ENCODE data around the gene CLEC12A. TPM values are rescaled to one million over a fixed set of nuclear protein-coding genes. Genes with fewer than 3 reads are reported as not detected.

The CLEC12A gene
- total RNA-seq, 4 donors from 2014 or later: 0.75 to 6.5 (median 1.7) TPM

- no peak for ATAC-seq (ENCODE audit: low FRiP score)
- no peak for DNase-seq (ENCODE audit: low spot score)
- TF ChIP-seq CTCF (IDR thresholded peaks at IDR 0.05): no peak
Measured at GRCh38 chr12:9933958-9934357, 37.3 kb upstream of the CLEC12A start.

- ATAC-seq (ENCODE audit: low FRiP score): no peak
- no peak for TF ChIP-seq CTCF (IDR thresholded peaks at IDR 0.05)
- no peak for DNase-seq (ENCODE audit: low spot score)
Measured at GRCh38 chr12:9935026-9935425, 36.2 kb upstream of the CLEC12A start.

DNA sequence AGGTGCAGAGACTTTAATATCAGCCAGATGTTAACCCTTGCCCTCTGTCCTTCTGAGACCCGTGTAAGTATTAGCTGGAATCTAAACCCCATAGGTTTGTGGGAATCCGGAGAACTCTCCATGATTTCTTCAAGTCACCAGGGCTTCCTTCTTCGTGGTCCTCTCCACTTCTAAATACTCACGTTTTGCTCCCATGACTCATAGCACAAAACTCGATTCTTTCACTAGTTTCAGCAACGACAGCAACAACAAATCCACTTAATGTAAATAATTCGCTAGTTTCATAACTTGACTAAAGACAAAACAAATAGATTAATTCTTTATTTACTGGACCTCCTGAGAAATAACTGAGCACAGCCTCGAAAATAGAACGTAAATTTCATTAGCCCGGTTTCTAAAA is 34.6 kb upstream of the CLEC12A start:
- TF ChIP-seq CTCF (IDR thresholded peaks at IDR 0.05): no peak
- DNase-seq (ENCODE audit: low spot score) (no peak), ATAC-seq (ENCODE audit: low FRiP score) (no peak)

- DNase-seq (ENCODE audit: low spot score) (no peak), ATAC-seq (ENCODE audit: low FRiP score) (no peak)
- TF ChIP-seq CTCF (IDR thresholded peaks at IDR 0.05): no peak
Measured at GRCh38 chr12:9940375-9940774, 30.8 kb upstream of the CLEC12A start.

DNA sequence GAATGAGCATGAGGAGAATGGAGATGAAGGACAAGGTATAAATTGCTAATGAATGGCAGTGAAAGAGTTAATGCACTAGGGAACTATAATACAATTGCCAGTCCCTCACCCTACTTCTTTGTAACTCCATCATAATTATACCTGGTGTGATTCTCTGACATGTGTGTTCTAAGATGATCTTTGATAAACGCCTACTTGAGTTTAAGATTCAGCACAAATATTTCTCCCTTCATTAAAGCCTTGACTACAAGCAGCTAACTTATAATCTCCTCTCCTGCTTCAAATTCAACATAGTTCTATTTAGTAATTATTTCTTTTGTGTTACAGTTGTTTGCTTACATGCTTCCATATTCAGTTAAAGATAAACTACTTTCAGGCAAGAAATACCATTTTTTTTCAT is 29.4 kb upstream of the CLEC12A start:
- DNase-seq (ENCODE audit: low spot score) (no peak), ATAC-seq (ENCODE audit: low FRiP score) (no peak)
- TF ChIP-seq CTCF (IDR thresholded peaks at IDR 0.05): no peak

DNA sequence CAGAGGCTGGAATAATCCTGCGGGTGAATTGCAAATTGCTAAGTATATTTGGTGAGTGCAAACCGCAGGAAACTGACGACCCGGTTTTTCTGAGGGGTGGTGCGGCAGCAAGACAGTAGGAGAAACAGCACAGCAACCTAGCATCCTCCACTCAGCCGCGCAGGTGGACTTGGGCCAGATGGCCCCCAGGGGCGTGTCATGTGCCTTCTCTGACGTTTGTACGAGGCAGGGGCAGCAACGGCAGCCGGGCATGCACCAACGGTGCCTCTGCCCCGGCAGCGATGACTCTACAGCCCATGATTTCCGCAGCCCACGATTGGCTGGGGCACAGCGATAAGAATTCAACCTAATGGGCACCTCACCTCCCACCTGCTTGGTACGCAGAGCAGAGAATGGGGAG is 28.0 kb upstream of the CLEC12A start:
- DNase-seq (ENCODE audit: low spot score): no peak
- TF ChIP-seq CTCF (IDR thresholded peaks at IDR 0.05): no peak
- peak; percentile 62 for ATAC-seq (ENCODE audit: low FRiP score)

- DNase-seq (ENCODE audit: low spot score) (no peak), ATAC-seq (ENCODE audit: low FRiP score) (no peak)
- no peak for TF ChIP-seq CTCF (IDR thresholded peaks at IDR 0.05)
Measured at GRCh38 chr12:9944391-9944790, 26.8 kb upstream of the CLEC12A start.

Measured in omental fat pad (tissue), 4 donors.